ENCODE data around the gene ILF3. TPM values are rescaled to one million over a fixed set of nuclear protein-coding genes. Genes with fewer than 3 reads are reported as not detected.

The ILF3 gene
- total and polyA plus RNA-seq, 2 donors from 2014 or later = 58.3 to 206 TPM

GRCh38 chr19:10625003-10625761 is 29.0 kb upstream of the ILF3 start, which contains the start of gene SLC44A2:
Gene SLC44A2, plus strand, starts transcription at chr19:10625553. Its CDS starts 81 bp downstream, at chr19:10625634.
- peak within 1 kb of the TSS; percentile 83 to 90 for H3K27ac ChIP-seq (ENCODE audit: low read depth in 2 of 2, low read length in 2 of 2)
- H3K9ac ChIP-seq (ENCODE audit: low read length in 3 of 3) = peak within 1 kb of the TSS; percentile 33 to 85 (median 84)
- FAIRE-seq = no peak
- H3K36me3 ChIP-seq (ENCODE audit: control insufficient read depth in 2 of 3, insufficient read depth in 3 of 3, low read length in 3 of 3) = peaks cover 5 to 8% (median 7%) of the 10 kb centered on the region in 3 donors
- peak; percentile 88 to 97 (median 90) for DNase-seq
- H3K4me1 ChIP-seq (ENCODE audit: control insufficient read depth in 2 of 3, insufficient read depth in 2 of 3, low read depth in 1 of 3, low read length in 3 of 3) = peaks cover 0 to 8% (median 0%) of the 10 kb centered on the region in 3 donors
- H3K4me3 ChIP-seq (ENCODE audit: low read length in 3 of 3) = peak within 1 kb of the TSS; percentile 54 to 72 (median 61)
- no peak for TF ChIP-seq CTCF (IDR thresholded peaks at IDR 0.05; ENCODE audit: borderline replicate concordance, extremely low read depth, insufficient read depth)
- H3K27me3 ChIP-seq (ENCODE audit: control insufficient read depth, insufficient read depth, low read length) = no peaks in the 10 kb centered on the region
- no peaks in the 10 kb centered on the region for H3K9me3 ChIP-seq (ENCODE audit: control insufficient read depth in 2 of 3, insufficient read depth in 1 of 3, low read length in 3 of 3)
- intact Hi-C loops (cut with DNase I) = no loop called here

- Histone ChIP-seq H3K27me3 (ENCODE audit: control insufficient read depth, insufficient read depth, low read length) (no peaks in the 10 kb centered on the region), H3K9me3 (ENCODE audit: control insufficient read depth in 2 of 3, insufficient read depth in 1 of 3, low read length in 3 of 3) (no peaks in the 10 kb centered on the region), H3K27ac (ENCODE audit: low read depth in 2 of 2, low read length in 2 of 2) (peak overlapping the region; percentile 83 to 90), H3K36me3 (ENCODE audit: control insufficient read depth in 2 of 3, insufficient read depth in 3 of 3, low read length in 3 of 3) (peaks cover 5 to 8% (median 7%) of the 10 kb centered on the region in 3 donors), H3K4me1 (ENCODE audit: control insufficient read depth in 2 of 3, insufficient read depth in 2 of 3, low read depth in 1 of 3, low read length in 3 of 3) (peaks cover 0 to 8% (median 0%) of the 10 kb centered on the region in 3 donors), H3K4me3 (ENCODE audit: low read length in 3 of 3) (peak overlapping the region; percentile 54 to 72 (median 61)), H3K9ac (ENCODE audit: low read length in 3 of 3) (peak overlapping the region; percentile 20 to 85 (median 84))
- DNase-seq (peak in 3 of 5 donors; percentile 14 to 52 (median 45)), FAIRE-seq (no peak)
- TF ChIP-seq CTCF (IDR thresholded peaks at IDR 0.05; ENCODE audit: borderline replicate concordance, extremely low read depth, insufficient read depth) = no peak
- intact Hi-C loops (cut with DNase I) = no loop called here
Observed at GRCh38 chr19:10625762-10626138, 28.4 kb upstream of the ILF3 start.

- no peak overlapping the region for H3K9ac ChIP-seq (ENCODE audit: low read length in 3 of 3)
- no peak for DNase-seq
- no peak for FAIRE-seq
- peaks cover 0 to 4% (median 0%) of the 10 kb centered on the region in 3 donors for H3K4me1 ChIP-seq (ENCODE audit: control insufficient read depth in 2 of 3, insufficient read depth in 2 of 3, low read depth in 1 of 3, low read length in 3 of 3)
- no peak overlapping the region for H3K4me3 ChIP-seq (ENCODE audit: low read length in 3 of 3)
- intact Hi-C loops (cut with DNase I) = no loop called here
- H3K27ac ChIP-seq (ENCODE audit: low read depth in 2 of 2, low read length in 2 of 2) = no peak overlapping the region
- H3K27me3 ChIP-seq (ENCODE audit: control insufficient read depth, insufficient read depth, low read length) = no peaks in the 10 kb centered on the region
- H3K9me3 ChIP-seq (ENCODE audit: control insufficient read depth in 2 of 3, insufficient read depth in 1 of 3, low read length in 3 of 3) = no peaks in the 10 kb centered on the region
- peaks cover 7 to 32% (median 24%) of the 10 kb centered on the region in 3 donors for H3K36me3 ChIP-seq (ENCODE audit: control insufficient read depth in 2 of 3, insufficient read depth in 3 of 3, low read length in 3 of 3)
- TF ChIP-seq CTCF (IDR thresholded peaks at IDR 0.05; ENCODE audit: borderline replicate concordance, extremely low read depth, insufficient read depth) = no peak
Observed at GRCh38 chr19:10631874-10632273, 22.3 kb upstream of the ILF3 start.
